Muscle layer of duodenum (tissue), 2 donors: ENCODE results near the gene MDC1.
"Not testable (repeated sequence)": the region's sequence is repeated elsewhere in the genome, so short reads cannot be mapped to it uniquely, and the experiment has no call there.

Experiments used
- H3K27ac ChIP-seq: one replicate; pipeline ENCODE4 v1.7.0; 2013; ENCODE audit warnings: mild to moderate bottlenecking, low read length
- H3K27me3 ChIP-seq: one replicate; pipeline ENCODE4 v1.7.0; 2013; ENCODE audit warnings: low read depth, mild to moderate bottlenecking, control low read depth, low read length
- H3K36me3 ChIP-seq, 2 donors: one replicate each; pipeline ENCODE4 v1.7.0; 2013; ENCODE audit warnings: low read length in 2 of 2, control low read depth in 1 of 2, mild to moderate bottlenecking in 1 of 2; ENCODE audit not compliant: insufficient read depth in 2 of 2, control insufficient read depth in 1 of 2
- H3K4me1 ChIP-seq, 2 donors: one replicate each; pipeline ENCODE4 v1.7.0; 2013; ENCODE audit warnings: low read length in 2 of 2, mild to moderate bottlenecking in 2 of 2, control low read depth in 1 of 2, moderate library complexity in 1 of 2; ENCODE audit not compliant: insufficient read depth in 2 of 2, control insufficient read depth in 1 of 2
- H3K4me3 ChIP-seq, 2 donors: one replicate each; pipeline ENCODE4 v1.7.0; 2013; ENCODE audit warnings: low read length in 2 of 2, low read depth in 1 of 2, mild to moderate bottlenecking in 1 of 2
- H3K9me3 ChIP-seq, 2 donors: one replicate each; pipeline ENCODE4 v1.7.0; 2013; ENCODE audit warnings: low read length in 2 of 2, control low read depth in 1 of 2, mild to moderate bottlenecking in 1 of 2; ENCODE audit not compliant: control insufficient read depth in 1 of 2
- donor health status: healthy.

MDC1 gene

DNA sequence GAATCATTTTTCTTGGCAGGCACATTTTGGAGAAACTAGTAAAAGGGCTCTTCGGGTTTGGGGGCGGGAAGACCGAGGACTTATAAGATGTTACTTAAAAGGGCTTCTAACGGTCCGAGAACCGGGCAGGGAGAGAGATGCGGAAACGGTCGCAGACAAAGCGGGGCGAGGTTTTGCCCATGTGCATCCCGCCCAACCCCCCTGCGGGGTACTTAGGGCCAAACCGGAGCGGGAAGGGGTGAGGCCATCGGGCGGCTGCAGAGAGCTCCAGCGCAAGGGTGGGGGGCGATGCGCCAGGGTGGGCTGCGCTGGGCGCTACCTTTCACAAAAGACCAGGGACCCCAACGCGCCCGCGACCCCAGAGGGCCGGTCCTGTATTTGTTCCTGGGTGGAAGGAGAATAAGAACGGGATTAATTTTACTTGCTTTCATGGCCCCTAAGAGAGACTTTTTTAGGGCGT is 3.7 kb upstream of the MDC1 start:
- H3K27ac ChIP-seq = peak overlapping the region; percentile 98
- peak overlapping the region; percentile 92 to 95 for H3K4me3 ChIP-seq
- peaks cover 11 to 56% of the 10 kb centered on the region in 2 donors for H3K4me1 ChIP-seq
- H3K27me3 ChIP-seq = no peaks in the 10 kb centered on the region
- peaks cover 24 to 30% of the 10 kb centered on the region in 2 donors for H3K36me3 ChIP-seq
- H3K9me3 ChIP-seq = no peaks in the 10 kb centered on the region

DNA sequence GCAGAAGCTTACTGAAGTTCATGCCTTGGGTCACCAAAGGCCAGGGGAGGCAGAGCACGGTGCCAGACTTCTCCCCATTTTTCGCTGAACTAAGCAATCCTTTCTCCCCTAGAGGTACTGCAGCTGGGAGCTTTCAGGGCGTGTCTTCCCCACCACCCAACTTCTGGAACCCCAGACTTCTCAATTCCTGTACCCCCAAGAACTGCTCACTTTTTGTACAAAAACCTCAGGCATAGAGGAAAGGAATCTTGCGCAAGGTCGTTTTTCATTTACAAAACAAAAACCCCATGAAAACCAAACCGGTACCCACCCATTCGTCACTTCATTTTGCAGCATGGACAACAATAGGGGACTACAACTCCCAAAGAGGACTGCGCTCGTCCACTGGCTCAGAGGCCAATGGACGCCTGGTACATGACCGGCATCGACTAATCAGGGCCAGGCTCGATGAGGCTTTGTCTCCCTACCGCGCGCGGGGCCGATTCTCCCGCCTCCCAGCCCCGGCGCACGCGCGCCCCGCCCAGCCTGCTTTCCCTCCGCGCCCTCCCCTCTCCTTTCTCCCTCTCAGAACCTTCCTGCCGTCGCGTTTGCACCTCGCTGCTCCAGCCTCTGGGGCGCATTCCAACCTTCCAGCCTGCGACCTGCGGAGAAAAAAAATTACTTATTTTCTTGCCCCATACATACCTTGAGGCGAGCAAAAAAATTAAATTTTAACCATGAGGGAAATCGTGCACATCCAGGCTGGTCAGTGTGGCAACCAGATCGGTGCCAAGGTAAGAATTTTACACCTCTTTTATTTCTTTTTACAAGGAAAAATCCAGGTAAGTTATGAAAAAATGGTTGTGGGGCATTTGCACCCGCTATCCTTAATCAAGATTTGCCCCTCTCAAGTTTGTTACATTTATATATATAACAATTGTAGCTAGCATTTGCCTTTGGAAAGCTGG is 3.0 kb upstream of the MDC1 start, which contains the start of gene TUBB:
Gene TUBB (plus strand): TSS at position 562 of the 947 bp plus-strand sequence. CDS start 155 bp downstream, at position 717.
- Histone ChIP-seq H3K4me3 (peak within 1 kb of the TSS; percentile 92 to 95), H3K27me3 (no peaks in the 10 kb centered on the region), H3K9me3 (no peaks in the 10 kb centered on the region), H3K27ac (peak within 1 kb of the TSS; percentile 98), H3K36me3 (peaks cover 19 to 25% of the 10 kb centered on the region in 2 donors), H3K4me1 (peaks cover 11 to 51% of the 10 kb centered on the region in 2 donors)

DNA sequence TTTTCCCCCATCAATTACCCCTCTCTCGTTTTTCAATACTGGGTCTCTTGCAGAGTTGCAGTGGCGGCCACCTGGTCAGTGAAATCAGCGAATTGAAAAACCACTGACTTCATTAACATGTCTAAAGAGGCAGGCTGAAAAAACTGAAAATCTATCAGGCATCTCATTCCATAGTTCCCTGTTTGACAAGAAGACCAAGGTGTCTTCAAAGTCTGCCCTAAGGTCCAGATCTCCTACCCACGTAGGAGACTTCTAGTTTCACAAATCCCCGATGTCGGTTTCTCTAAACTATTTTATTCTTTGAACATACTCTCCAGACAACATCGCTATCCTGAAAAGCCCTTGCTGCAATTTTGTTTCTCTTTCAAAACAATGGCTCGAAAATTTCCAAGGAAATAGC is 2.3 kb upstream of the MDC1 start:
- Histone ChIP-seq H3K9me3 (no peaks in the 10 kb centered on the region), H3K27me3 (no peaks in the 10 kb centered on the region), H3K27ac (peak overlapping the region; percentile 98), H3K4me1 (peaks cover 11 to 44% of the 10 kb centered on the region in 2 donors), H3K36me3 (peaks cover 17 to 24% of the 10 kb centered on the region in 2 donors), H3K4me3 (peak overlapping the region; percentile 92 to 95)

DNA sequence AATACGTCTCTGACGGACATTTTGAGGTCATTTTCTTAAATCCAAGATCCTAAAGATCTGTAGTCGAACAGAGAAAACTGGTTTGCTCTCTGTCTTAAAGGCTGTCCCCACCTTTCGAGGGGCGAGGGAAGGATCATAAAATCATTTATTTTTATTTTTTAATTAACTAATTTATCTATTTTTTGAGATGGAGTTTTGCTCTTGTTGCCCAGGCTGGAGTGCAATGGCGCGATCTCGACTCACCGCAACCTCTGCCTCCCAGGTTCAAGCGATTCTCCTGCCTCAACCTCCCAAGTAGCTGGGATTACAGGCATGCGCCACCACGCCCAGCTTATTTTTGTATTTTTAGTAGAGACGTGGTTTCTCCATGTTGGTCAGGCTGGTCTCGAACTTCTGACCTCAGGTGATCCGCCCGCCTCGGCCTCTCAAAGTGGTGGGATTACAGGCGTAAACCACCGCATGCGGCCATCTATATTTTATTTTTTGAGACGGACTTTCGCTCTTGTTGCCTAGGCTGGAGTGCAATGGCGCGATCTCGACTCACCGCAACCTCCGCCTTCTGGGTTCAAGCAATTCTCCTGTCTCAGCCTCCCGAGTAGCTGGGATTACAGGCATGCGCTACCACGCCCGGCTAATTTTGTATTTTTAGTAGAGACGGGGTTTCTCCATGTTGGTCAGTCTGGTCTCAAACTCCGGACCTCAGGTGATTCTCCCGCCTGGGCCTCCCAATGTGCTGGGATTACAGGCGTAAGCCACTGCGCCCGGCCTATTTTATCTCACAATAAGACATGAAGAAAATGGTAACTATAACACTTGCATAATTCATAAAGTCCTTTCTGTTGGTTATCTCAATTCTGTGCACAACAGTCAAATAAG is 1.0 kb upstream of the MDC1 start:
- H3K27me3 ChIP-seq, H3K9me3 ChIP-seq: not testable (repeated sequence)
- Histone ChIP-seq H3K36me3 (peaks cover 19 to 25% of the 10 kb centered on the region in 2 donors), H3K4me3 (peak overlapping the region; percentile 57 to 76), H3K27ac (peak overlapping the region; percentile 78), H3K4me1 (peaks cover 11 to 35% of the 10 kb centered on the region in 2 donors)

- Histone ChIP-seq H3K27ac (peak overlapping the region; percentile 78), H3K4me1 (peaks cover 11 to 23% of the 10 kb centered on the region in 2 donors)
These were observed 277 bp downstream of the MDC1 start for GRCh38 chr6:30716879-30717128.

GRCh38 chr6:30714263-30714662 is 2.8 kb downstream of the MDC1 start:
- H3K4me1 ChIP-seq = peaks cover 6 to 15% of the 10 kb centered on the region in 2 donors
- no peak overlapping the region for H3K4me3 ChIP-seq
- no peak overlapping the region for H3K27ac ChIP-seq
- no peaks in the 10 kb centered on the region for H3K9me3 ChIP-seq
- H3K27me3 ChIP-seq = no peaks in the 10 kb centered on the region
- H3K36me3 ChIP-seq = peaks cover 35 to 55% of the 10 kb centered on the region in 2 donors

More at GRCh38 chr6:30716879-30717128, 277 bp downstream of the MDC1 start:
- peak overlapping the region; percentile 57 to 76 for H3K4me3 ChIP-seq
- no peaks in the 10 kb centered on the region for H3K9me3 ChIP-seq
- no peaks in the 10 kb centered on the region for H3K27me3 ChIP-seq
- peaks cover 27 to 34% of the 10 kb centered on the region in 2 donors for H3K36me3 ChIP-seq

DNA sequence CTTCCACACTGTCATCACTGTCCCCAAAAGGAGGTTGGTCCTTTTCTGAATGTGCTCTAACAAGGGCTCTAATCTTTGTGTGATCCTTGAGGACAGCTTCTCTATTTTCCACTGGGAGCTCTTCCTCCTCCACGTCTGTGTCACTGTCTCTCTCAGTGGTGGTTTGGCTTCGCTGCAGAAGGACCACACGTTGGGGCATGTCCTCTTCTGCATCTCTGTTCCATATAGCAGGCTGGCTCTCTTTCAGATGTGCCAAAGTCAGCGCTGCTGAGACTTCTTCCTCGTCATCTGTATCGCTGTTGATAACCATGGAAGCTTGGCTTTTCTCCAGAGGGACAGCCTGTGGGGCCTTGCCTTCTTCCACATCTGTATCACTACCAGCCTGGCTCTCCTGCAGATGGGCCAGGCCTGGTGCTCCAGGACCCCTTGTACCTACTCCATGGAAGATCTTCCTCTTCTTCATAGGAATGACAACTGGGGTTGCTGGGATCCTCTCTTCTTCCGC is 4.6 kb downstream of the MDC1 start:
- H3K4me1 ChIP-seq = peaks cover 4 to 6% of the 10 kb centered on the region in 2 donors

GRCh38 chr6:30711758-30712380 is 5.2 kb downstream of the MDC1 start:
- H3K36me3 ChIP-seq = peaks cover 43 to 70% of the 10 kb centered on the region in 2 donors
- H3K27ac ChIP-seq = no peak overlapping the region
- no peak overlapping the region for H3K4me3 ChIP-seq
- H3K27me3 ChIP-seq = no peaks in the 10 kb centered on the region
- H3K4me1 ChIP-seq = peaks cover 4 to 6% of the 10 kb centered on the region in 2 donors
- no peaks in the 10 kb centered on the region for H3K9me3 ChIP-seq

More for the DNA sequence above, 4.6 kb downstream of the MDC1 start:
- Histone ChIP-seq H3K27me3 (no peaks in the 10 kb centered on the region), H3K9me3 (no peaks in the 10 kb centered on the region), H3K27ac (no peak overlapping the region), H3K36me3 (peaks cover 43 to 65% of the 10 kb centered on the region in 2 donors), H3K4me3 (no peak overlapping the region)

- Histone ChIP-seq H3K36me3 (peaks cover 38 to 72% of the 10 kb centered on the region in 2 donors), H3K4me3 (no peak overlapping the region), H3K27me3 (no peaks in the 10 kb centered on the region), H3K27ac (no peak overlapping the region), H3K9me3 (no peaks in the 10 kb centered on the region), H3K4me1 (no peaks in the 10 kb centered on the region)
These were observed 7.8 kb downstream of the MDC1 start for GRCh38 chr6:30709101-30709868.

- Histone ChIP-seq H3K9me3 (no peaks in the 10 kb centered on the region), H3K4me1 (no peaks in the 10 kb centered on the region), H3K27ac (no peak overlapping the region), H3K4me3 (no peak overlapping the region), H3K27me3 (no peaks in the 10 kb centered on the region), H3K36me3 (peaks cover 32 to 70% of the 10 kb centered on the region in 2 donors)
These were observed 9.7 kb downstream of the MDC1 start for GRCh38 chr6:30707281-30707850.
